ENCODE data around the gene PGF. TPM values are rescaled to one million over a fixed set of nuclear protein-coding genes. Genes with fewer than 3 reads are reported as not detected.

The PGF gene
- total RNA-seq, 1 experiment from 2014 or later: 6.4 TPM

GRCh38 chr14:74973905-74974363 is 18.5 kb upstream of the PGF start (continued):
- TF ChIP-seq REST (IDR thresholded peaks at IDR 0.05; ENCODE audit: low read depth) (no peak), CBX3 (IDR thresholded peaks at IDR 0.05; ENCODE audit: low read depth) (no peak), ELF1 (IDR thresholded peaks at IDR 0.05; ENCODE audit: borderline replicate concordance, low read depth) (no peak), ZBTB33 (IDR thresholded peaks at IDR 0.05; ENCODE audit: extremely low read depth, insufficient replicate concordance, low read length) (no peak), EZH2 (IDR thresholded peaks at IDR 0.05) (no peak)

- intact Hi-C loops (cut with micrococcal nuclease): no loop called here
- H3K9ac ChIP-seq (ENCODE audit: low read length): no peak overlapping the region
- no peaks in the 10 kb centered on the region for H3K79me2 ChIP-seq (ENCODE audit: insufficient read depth, low read length)
- no peaks in the 10 kb centered on the region for H3K4me1 ChIP-seq (ENCODE audit: control insufficient read depth in 1 of 2, insufficient read depth in 2 of 2, low read length in 2 of 2)
- H3K27ac ChIP-seq (ENCODE audit: low read depth, low read length): no peak overlapping the region
- no peak for TF ChIP-seq CBX3 (IDR thresholded peaks at IDR 0.05; ENCODE audit: low read depth)
- TF ChIP-seq SIN3A (IDR thresholded peaks at IDR 0.05; ENCODE audit: low read depth): no peak
- no peak for TF ChIP-seq SP1 (IDR thresholded peaks at IDR 0.05; ENCODE audit: low read depth)
- no peak for TF ChIP-seq CEBPB (IDR thresholded peaks at IDR 0.05; ENCODE audit: low read depth)
- TF ChIP-seq EZH2phosphoT487 (IDR thresholded peaks at IDR 0.05; ENCODE audit: borderline replicate concordance): no peak
- no peak for TF ChIP-seq ATF3 (IDR thresholded peaks at IDR 0.05)
- TF ChIP-seq POLR2AphosphoS5 (IDR thresholded peaks at IDR 0.05; ENCODE audit: low read depth, low read length): no peak
- no peaks in the 10 kb centered on the region for H4K20me1 ChIP-seq (ENCODE audit: insufficient read depth)
- no TSS peak for BruUV-seq (replicated peaks)
- no peaks in the 10 kb centered on the region for H3K36me3 ChIP-seq (ENCODE audit: control insufficient read depth in 1 of 2, insufficient read depth in 2 of 2, low read length in 2 of 2)
- RAD21 ChIA-PET (ENCODE audit: low non-redundant PET in 1 of 2, low total read pairs in 2 of 2, uncharacterized antibody in 2 of 2, unreplicated experiment in 2 of 2): no interaction called here
- H3K9me3 ChIP-seq (ENCODE audit: control insufficient read depth in 1 of 2, insufficient read depth in 1 of 2, low read depth in 1 of 2, low read length in 2 of 2): no peaks in the 10 kb centered on the region
- no peak for DNase-seq (ENCODE audit: low read depth, low spot score)
- H3K4me2 ChIP-seq (ENCODE audit: low read length): no peak overlapping the region
- H3K9me2 ChIP-seq (ENCODE audit: insufficient read depth): no peaks in the 10 kb centered on the region
- H3K4me3 ChIP-seq (replicated peaks in 1 of 2; ENCODE audit: low read depth in 1 of 2, low read length in 2 of 2): no peak overlapping the region
- POLR2A ChIA-PET: no interaction called here
- H2AFZ ChIP-seq (ENCODE audit: low read depth, low read length, poor library complexity, severe bottlenecking): no peak overlapping the region
- CTCF ChIA-PET: no interaction called here
- H3K27me3 ChIP-seq (ENCODE audit: insufficient read depth, low read length): no peaks in the 10 kb centered on the region
- ATAC-seq: no peak
Observed at GRCh38 chr14:74973003-74973653, 17.7 kb upstream of the PGF start.
